Germinal center (tissue), 1 donor: ENCODE results near the gene OGFR.

Experiments
- DNase-seq: peaks from one replicate; pipeline ENCODE4 v3.0.0; 2012; ENCODE audit warnings: mixed read lengths, low spot score

The OGFR gene

DNA sequence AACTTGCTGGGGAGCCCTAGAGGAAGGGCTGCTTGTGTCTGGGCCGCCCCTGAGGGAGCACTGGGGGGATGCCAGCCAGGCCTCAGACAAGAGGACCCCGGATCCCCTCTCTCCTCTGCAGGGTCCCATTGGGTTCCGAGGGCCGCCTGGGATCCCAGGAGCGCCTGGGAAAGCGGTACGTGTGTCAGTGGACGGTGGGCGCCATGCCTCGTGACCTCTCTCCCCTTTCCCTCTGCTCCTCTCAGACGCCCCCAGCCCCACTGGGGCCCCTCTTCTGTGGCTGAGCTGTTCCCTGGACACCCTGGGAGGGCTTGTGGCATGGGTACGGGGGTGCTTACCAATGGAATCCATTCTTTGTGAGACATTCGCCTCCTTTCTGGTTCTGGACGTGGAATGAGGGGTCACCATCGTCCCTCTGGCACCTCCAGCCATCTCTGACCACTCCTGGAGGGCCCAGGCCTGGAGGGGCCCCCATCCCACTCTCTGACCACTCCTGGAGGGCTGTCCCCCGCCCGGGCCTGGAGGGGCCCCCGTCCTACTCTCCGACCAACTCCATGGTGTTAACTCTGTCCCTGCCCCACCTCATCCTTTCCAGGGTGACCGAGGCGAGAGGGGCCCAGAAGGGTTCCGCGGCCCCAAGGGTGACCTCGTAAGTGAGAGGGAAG is 22.1 kb downstream of the OGFR start:
- no peak for DNase-seq

DNA sequence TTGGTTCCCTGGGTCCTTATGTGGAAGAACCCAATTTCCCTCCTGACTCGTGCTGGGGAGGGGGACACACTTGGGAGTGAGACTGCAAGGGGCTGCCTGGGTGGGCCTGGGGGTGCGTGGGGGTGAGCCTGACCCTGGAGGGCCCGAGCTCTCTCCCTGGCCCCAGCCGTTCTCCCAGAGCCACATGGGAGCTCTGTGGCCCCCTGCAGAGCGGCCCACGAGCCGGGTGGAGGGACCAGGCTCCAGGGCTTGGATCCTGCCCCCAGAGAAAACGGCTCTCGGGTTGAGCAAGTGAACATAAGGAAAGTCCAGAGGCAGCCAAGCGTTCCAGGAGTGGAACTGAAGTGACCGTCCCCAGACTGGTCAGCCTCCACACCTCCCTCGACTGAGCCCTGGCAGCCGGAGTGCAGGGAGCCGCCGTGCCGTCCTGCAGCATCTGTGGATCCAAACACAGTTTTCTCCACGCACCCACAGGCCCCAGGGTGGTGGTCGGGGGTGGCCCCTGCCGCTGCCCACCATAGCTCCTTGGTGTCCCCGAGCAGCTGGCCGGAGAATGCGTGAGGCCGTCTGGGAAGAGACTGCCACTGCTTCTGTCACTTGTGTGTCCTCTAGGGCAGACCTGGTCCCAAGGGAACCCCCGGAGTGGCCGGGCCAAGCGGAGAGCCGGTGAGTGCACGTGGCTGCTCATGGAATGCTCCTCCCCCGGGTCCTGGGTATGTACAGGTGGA is 22.8 kb downstream of the OGFR start:
- no peak for DNase-seq

DNA sequence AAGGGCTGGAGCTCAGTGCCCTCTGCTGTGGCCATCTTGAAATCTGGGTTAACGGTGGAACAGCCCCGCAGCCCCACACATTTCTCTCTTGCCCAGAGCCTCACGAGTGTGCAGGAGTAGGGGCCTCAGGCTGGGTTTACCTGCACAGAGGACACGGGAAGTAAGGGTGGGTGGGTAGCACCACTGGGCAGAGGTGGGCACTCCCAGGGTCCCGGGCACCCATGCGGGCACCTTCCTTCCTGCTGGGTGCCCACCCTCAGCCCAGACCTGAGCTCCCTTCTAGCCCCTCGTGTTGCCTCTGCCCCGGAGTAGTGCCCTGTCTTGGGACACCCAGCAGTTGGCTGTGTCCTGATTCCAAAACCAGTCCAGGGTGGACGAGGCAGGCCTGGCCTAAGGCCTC is 23.4 kb downstream of the OGFR start:
- no peak for DNase-seq

GRCh38 chr20:62828511-62829230 is 24.0 kb downstream of the OGFR start:
- no peak for DNase-seq

GRCh38 chr20:62829231-62830230 is 24.9 kb downstream of the OGFR start:
- no peak for DNase-seq

GRCh38 chr20:62830251-62830650 is 25.6 kb downstream of the OGFR start:
- DNase-seq, result no peak

- no peak for DNase-seq
These were observed 26.2 kb downstream of the OGFR start for GRCh38 chr20:62830821-62831220.

DNA sequence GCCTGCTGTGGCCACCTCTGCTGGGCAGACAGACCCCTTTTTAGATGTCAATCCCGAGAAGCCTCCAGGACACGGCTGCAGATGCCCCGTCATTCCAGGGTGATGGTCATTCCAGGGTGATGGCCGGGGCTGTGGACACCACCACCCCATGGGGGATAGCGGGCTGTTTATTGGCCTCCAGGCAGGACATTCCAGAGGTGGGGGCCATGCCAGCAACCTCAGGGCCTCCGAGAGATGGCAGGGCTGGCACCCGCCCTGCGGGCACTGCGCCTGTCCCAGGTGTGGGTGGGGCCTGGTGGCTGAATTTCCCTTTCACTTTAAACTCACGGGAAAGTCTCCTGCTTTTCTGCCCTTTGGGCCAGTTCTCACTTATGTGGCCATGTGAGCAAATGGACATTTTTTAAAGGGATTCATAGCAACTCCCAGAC is 26.7 kb downstream of the OGFR start:
- no peak for DNase-seq

- DNase-seq, result no peak
These were observed 27.2 kb downstream of the OGFR start for GRCh38 chr20:62831854-62832211.

DNA sequence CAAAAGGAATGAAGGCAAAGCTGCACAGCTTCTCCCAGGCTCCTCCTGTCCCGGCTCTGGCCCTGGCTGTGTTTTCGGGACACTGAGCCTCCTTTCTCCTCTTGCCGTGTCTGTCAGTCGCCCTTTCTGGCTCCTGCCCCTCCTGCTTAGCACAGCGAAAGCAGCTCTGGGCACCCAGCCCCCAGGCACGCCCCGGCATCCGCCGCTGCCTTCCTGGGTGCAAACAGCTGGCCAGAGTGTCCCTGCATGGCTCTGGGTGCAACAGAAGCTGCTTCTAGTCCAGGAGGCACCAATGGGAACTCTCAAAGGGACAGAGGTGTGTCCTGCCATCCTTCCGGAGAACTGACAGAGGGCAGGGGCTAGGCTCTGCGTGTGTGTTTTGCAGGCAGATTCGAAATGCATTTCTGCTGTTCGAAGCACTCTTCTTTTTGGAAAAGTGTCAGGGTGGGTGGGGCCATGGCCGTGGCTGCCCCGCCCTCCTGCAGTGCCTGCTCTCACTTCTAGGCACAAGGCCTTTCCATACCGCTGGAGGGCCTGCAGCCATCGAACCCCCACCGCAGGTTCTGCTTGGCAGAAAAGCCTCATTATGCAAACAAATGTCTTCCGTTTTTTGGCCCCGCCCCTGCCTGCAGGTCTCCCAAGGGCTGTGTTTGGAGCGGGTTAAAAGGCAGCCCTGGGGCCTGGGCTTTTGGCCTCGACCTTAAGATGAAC is 27.7 kb downstream of the OGFR start:
- peak; percentile 84 for DNase-seq

GRCh38 chr20:62832951-62833391 is 28.3 kb downstream of the OGFR start:
- no peak for DNase-seq

- no peak for DNase-seq
These were observed 30.5 kb downstream of the OGFR start for GRCh38 chr20:62834967-62835730.

GRCh38 chr20:62835931-62836861 is 31.6 kb downstream of the OGFR start:
- DNase-seq, result no peak

GRCh38 chr20:62836967-62837490 is 32.4 kb downstream of the OGFR start:
- no peak for DNase-seq

DNA sequence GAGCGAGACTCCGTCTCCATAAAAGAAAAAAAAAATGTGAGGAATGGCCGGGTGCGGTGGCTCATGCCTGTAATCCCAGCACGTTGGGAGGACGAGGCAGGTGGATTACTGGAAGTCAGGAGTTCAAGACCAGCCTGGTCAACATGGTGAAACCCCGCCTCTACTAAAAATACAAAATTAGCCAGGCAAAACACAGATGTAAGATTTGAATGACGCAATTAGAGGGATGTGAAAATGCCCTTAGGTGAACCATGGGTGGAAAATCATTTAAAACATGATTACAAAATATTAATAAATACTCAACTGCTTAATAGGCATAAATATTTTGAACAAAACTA is 33.1 kb downstream of the OGFR start:
- no peak for DNase-seq

GRCh38 chr20:62838128-62838891 is 33.7 kb downstream of the OGFR start:
- DNase-seq, result peak; percentile 28

GRCh38 chr20:62839261-62839660 is 34.6 kb downstream of the OGFR start:
- DNase-seq, result no peak

DNA sequence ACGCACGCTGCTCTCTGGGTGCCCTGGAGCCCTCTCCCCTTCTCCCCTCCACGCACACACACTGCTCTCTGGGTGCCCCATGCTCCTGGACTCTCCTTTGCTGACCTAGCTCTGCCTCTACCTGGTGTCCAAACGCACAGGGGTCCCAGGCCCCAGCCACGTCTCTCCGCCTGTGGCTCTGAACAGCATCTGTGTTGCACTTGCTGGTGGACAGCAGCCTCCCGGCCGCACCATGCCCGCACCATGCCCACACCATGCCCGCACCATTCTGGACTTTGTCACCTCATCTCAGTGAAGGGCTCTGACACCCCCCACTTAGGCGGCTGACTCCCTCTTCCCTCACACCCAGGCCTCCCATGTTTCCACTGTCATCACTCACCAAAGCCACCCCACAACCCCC is 35.2 kb downstream of the OGFR start:
- no peak for DNase-seq
